ENCODE data around the gene WWOX. TPM values are rescaled to one million over a fixed set of nuclear protein-coding genes. Genes with fewer than 3 reads are reported as not detected.

The WWOX gene
- total RNA-seq, 5 donors from 2014 or later (not counting 1 experiment from before 2014, with no cell fraction given): 21.2 to 26.0 (median 22.6) TPM

GRCh38 chr16:78435260-78435659 is 335.8 kb downstream of the WWOX start:
- H3K27me3 ChIP-seq (replicated peaks in 1 of 2; ENCODE audit: control insufficient read depth in 2 of 2, extremely low read depth in 1 of 2, insufficient read depth in 2 of 2, low read length in 1 of 2): no peaks in the 10 kb centered on the region
- H3K4me3 Mint-ChIP-seq: no peak overlapping the region
- H3K27ac ChIP-seq (ENCODE audit: low read length): no peak overlapping the region
- H3K36me3 ChIP-seq (ENCODE audit: control insufficient read depth in 2 of 2, extremely low read depth in 1 of 2, insufficient read depth in 1 of 2, low read length in 1 of 2): no peaks in the 10 kb centered on the region
- H3K27ac Mint-ChIP-seq: no peak overlapping the region
- H3K9me3 Mint-ChIP-seq: peaks cover 0 to under 1% (median 0%) of the 10 kb centered on the region in 3 donors
- DNase-seq: no peak
- H3K4me1 Mint-ChIP-seq: no peaks in the 10 kb centered on the region
- ChIA-PET POLR2A (no interaction called here), CTCF (no interaction called here)
- H3K36me3 Mint-ChIP-seq: peaks cover 37% of the 10 kb centered on the region
- no peak for ATAC-seq (replicated peaks in 1 of 4)
- no peaks in the 10 kb centered on the region for H3K4me1 ChIP-seq (ENCODE audit: control insufficient read depth in 1 of 2, extremely low read depth in 1 of 2, insufficient read depth in 2 of 2, low read length in 2 of 2)
- 93% methylated on average over 4 of the region's 4 CpGs for WGBS (ENCODE audit: insufficient coverage)
- H3K9me3 ChIP-seq: no peaks in the 10 kb centered on the region
- no peak overlapping the region for H3K4me3 ChIP-seq (ENCODE audit: control insufficient read depth in 1 of 2, extremely low read depth in 1 of 2, low read length in 1 of 2)
- no peaks in the 10 kb centered on the region for H3K27me3 Mint-ChIP-seq

- Mint-ChIP-seq H3K9me3 (no peaks in the 10 kb centered on the region), H3K27ac (no peak overlapping the region), H3K4me1 (no peaks in the 10 kb centered on the region), H3K4me3 (no peak overlapping the region), H3K27me3 (no peaks in the 10 kb centered on the region), H3K36me3 (peaks cover 31% of the 10 kb centered on the region)
- no peak for ATAC-seq (replicated peaks in 1 of 4)
- ChIA-PET CTCF (no interaction called here), POLR2A (no interaction called here)
- Histone ChIP-seq H3K9me3 (no peaks in the 10 kb centered on the region), H3K36me3 (ENCODE audit: control insufficient read depth in 2 of 2, extremely low read depth in 1 of 2, insufficient read depth in 1 of 2, low read length in 1 of 2) (no peaks in the 10 kb centered on the region), H3K4me1 (ENCODE audit: control insufficient read depth in 1 of 2, extremely low read depth in 1 of 2, insufficient read depth in 2 of 2, low read length in 2 of 2) (no peaks in the 10 kb centered on the region), H3K27ac (ENCODE audit: low read length) (no peak overlapping the region), H3K4me3 (ENCODE audit: control insufficient read depth in 1 of 2, extremely low read depth in 1 of 2, low read length in 1 of 2) (no peak overlapping the region), H3K27me3 (replicated peaks in 1 of 2; ENCODE audit: control insufficient read depth in 2 of 2, extremely low read depth in 1 of 2, insufficient read depth in 2 of 2, low read length in 1 of 2) (no peaks in the 10 kb centered on the region)
- DNase-seq: no peak
- 88% methylated on average over 9 of the region's 10 CpGs for WGBS (ENCODE audit: insufficient coverage)
These were observed 336.6 kb downstream of the WWOX start for GRCh38 chr16:78436023-78436422.

- WGBS (ENCODE audit: insufficient coverage): 90% methylated on average over 2 of the region's 6 CpGs
- H3K4me1 ChIP-seq (ENCODE audit: control insufficient read depth in 1 of 2, extremely low read depth in 1 of 2, insufficient read depth in 2 of 2, low read length in 2 of 2): no peaks in the 10 kb centered on the region
- no peaks in the 10 kb centered on the region for H3K36me3 ChIP-seq (ENCODE audit: control insufficient read depth in 2 of 2, extremely low read depth in 1 of 2, insufficient read depth in 1 of 2, low read length in 1 of 2)
- H3K9me3 ChIP-seq: no peaks in the 10 kb centered on the region
- H3K27ac ChIP-seq (ENCODE audit: low read length): no peak overlapping the region
- DNase-seq (no peak), ATAC-seq (replicated peaks in 1 of 4) (no peak)
- no peaks in the 10 kb centered on the region for H3K9me3 Mint-ChIP-seq
- H3K4me3 ChIP-seq (ENCODE audit: control insufficient read depth in 1 of 2, extremely low read depth in 1 of 2, low read length in 1 of 2): no peak overlapping the region
- no peaks in the 10 kb centered on the region for H3K27me3 Mint-ChIP-seq
- H3K27ac Mint-ChIP-seq: no peak overlapping the region
- H3K36me3 Mint-ChIP-seq: peaks cover 34% of the 10 kb centered on the region
- no peaks in the 10 kb centered on the region for H3K27me3 ChIP-seq (replicated peaks in 1 of 2; ENCODE audit: control insufficient read depth in 2 of 2, extremely low read depth in 1 of 2, insufficient read depth in 2 of 2, low read length in 1 of 2)
- ChIA-PET CTCF (no interaction called here), POLR2A (no interaction called here)
- H3K4me1 Mint-ChIP-seq: no peaks in the 10 kb centered on the region
- no peak overlapping the region for H3K4me3 Mint-ChIP-seq
These were observed 337.4 kb downstream of the WWOX start for GRCh38 chr16:78436846-78437245.

- Mint-ChIP-seq H3K4me1 (no peaks in the 10 kb centered on the region), H3K27ac (no peak overlapping the region), H3K27me3 (no peaks in the 10 kb centered on the region), H3K36me3 (peaks cover 29% of the 10 kb centered on the region), H3K4me3 (no peak overlapping the region), H3K9me3 (no peaks in the 10 kb centered on the region)
- no peak overlapping the region for H3K4me3 ChIP-seq (ENCODE audit: control insufficient read depth in 1 of 2, extremely low read depth in 1 of 2, low read length in 1 of 2)
- CTCF ChIA-PET: no interaction called here
- ATAC-seq (replicated peaks in 1 of 4): no peak
- POLR2A ChIA-PET: no interaction called here
- peak in 19 of 35 experiments; percentile 0 to 46 (median 11) for DNase-seq
- H3K9me3 ChIP-seq: no peaks in the 10 kb centered on the region
- H3K27ac ChIP-seq (ENCODE audit: low read length): no peak overlapping the region
- no CpG with 5 or more reads among the region's 6 CpGs for WGBS (ENCODE audit: insufficient coverage)
- H3K4me1 ChIP-seq (ENCODE audit: control insufficient read depth in 1 of 2, extremely low read depth in 1 of 2, insufficient read depth in 2 of 2, low read length in 2 of 2): no peaks in the 10 kb centered on the region
- H3K27me3 ChIP-seq (replicated peaks in 1 of 2; ENCODE audit: control insufficient read depth in 2 of 2, extremely low read depth in 1 of 2, insufficient read depth in 2 of 2, low read length in 1 of 2): no peaks in the 10 kb centered on the region
- no peaks in the 10 kb centered on the region for H3K36me3 ChIP-seq (ENCODE audit: control insufficient read depth in 2 of 2, extremely low read depth in 1 of 2, insufficient read depth in 1 of 2, low read length in 1 of 2)
These were observed 338.0 kb downstream of the WWOX start for GRCh38 chr16:78437352-78437968.

- no peaks in the 10 kb centered on the region for H3K27me3 Mint-ChIP-seq
- ATAC-seq (replicated peaks in 1 of 4) (no peak), DNase-seq (no peak)
- ChIA-PET POLR2A (no interaction called here), CTCF (no interaction called here)
- no peaks in the 10 kb centered on the region for H3K9me3 ChIP-seq
- no peak overlapping the region for H3K27ac Mint-ChIP-seq
- no peaks in the 10 kb centered on the region for H3K4me1 ChIP-seq (ENCODE audit: control insufficient read depth in 1 of 2, extremely low read depth in 1 of 2, insufficient read depth in 2 of 2, low read length in 2 of 2)
- H3K9me3 Mint-ChIP-seq: no peaks in the 10 kb centered on the region
- no peak overlapping the region for H3K4me3 ChIP-seq (ENCODE audit: control insufficient read depth in 1 of 2, extremely low read depth in 1 of 2, low read length in 1 of 2)
- H3K4me3 Mint-ChIP-seq: no peak overlapping the region
- WGBS (ENCODE audit: insufficient coverage): 88% methylated on average over 4 of the region's 4 CpGs
- H3K36me3 ChIP-seq (ENCODE audit: control insufficient read depth in 2 of 2, extremely low read depth in 1 of 2, insufficient read depth in 1 of 2, low read length in 1 of 2): no peaks in the 10 kb centered on the region
- no peaks in the 10 kb centered on the region for H3K27me3 ChIP-seq (replicated peaks in 1 of 2; ENCODE audit: control insufficient read depth in 2 of 2, extremely low read depth in 1 of 2, insufficient read depth in 2 of 2, low read length in 1 of 2)
- no peak overlapping the region for H3K27ac ChIP-seq (ENCODE audit: low read length)
- peaks cover 22% of the 10 kb centered on the region for H3K36me3 Mint-ChIP-seq
- no peaks in the 10 kb centered on the region for H3K4me1 Mint-ChIP-seq
These were observed 338.8 kb downstream of the WWOX start for GRCh38 chr16:78438219-78438618.

GRCh38 chr16:78438632-78439031 is 339.2 kb downstream of the WWOX start:
- ChIA-PET CTCF (no interaction called here), POLR2A (no interaction called here)
- H3K9me3 ChIP-seq: no peaks in the 10 kb centered on the region
- 100% methylated on average over 6 of the region's 13 CpGs for WGBS (ENCODE audit: insufficient coverage)
- no peak overlapping the region for H3K4me3 ChIP-seq (ENCODE audit: control insufficient read depth in 1 of 2, extremely low read depth in 1 of 2, low read length in 1 of 2)
- Mint-ChIP-seq H3K4me1 (peaks cover 0 to 3% (median 2%) of the 10 kb centered on the region in 3 donors), H3K27me3 (no peaks in the 10 kb centered on the region), H3K4me3 (no peak overlapping the region), H3K9me3 (no peaks in the 10 kb centered on the region), H3K36me3 (peaks cover 18% of the 10 kb centered on the region), H3K27ac (no peak overlapping the region)
- ATAC-seq (replicated peaks in 1 of 4): no peak
- no peaks in the 10 kb centered on the region for H3K4me1 ChIP-seq (ENCODE audit: control insufficient read depth in 1 of 2, extremely low read depth in 1 of 2, insufficient read depth in 2 of 2, low read length in 2 of 2)
- no peak overlapping the region for H3K27ac ChIP-seq (ENCODE audit: low read length)
- no peaks in the 10 kb centered on the region for H3K27me3 ChIP-seq (replicated peaks in 1 of 2; ENCODE audit: control insufficient read depth in 2 of 2, extremely low read depth in 1 of 2, insufficient read depth in 2 of 2, low read length in 1 of 2)
- no peak for DNase-seq
- H3K36me3 ChIP-seq (ENCODE audit: control insufficient read depth in 2 of 2, extremely low read depth in 1 of 2, insufficient read depth in 1 of 2, low read length in 1 of 2): no peaks in the 10 kb centered on the region

- Histone ChIP-seq H3K4me3 (ENCODE audit: control insufficient read depth in 1 of 2, extremely low read depth in 1 of 2, low read length in 1 of 2) (no peak overlapping the region), H3K4me1 (ENCODE audit: control insufficient read depth in 1 of 2, extremely low read depth in 1 of 2, insufficient read depth in 2 of 2, low read length in 2 of 2) (no peaks in the 10 kb centered on the region), H3K27me3 (replicated peaks in 1 of 2; ENCODE audit: control insufficient read depth in 2 of 2, extremely low read depth in 1 of 2, insufficient read depth in 2 of 2, low read length in 1 of 2) (no peaks in the 10 kb centered on the region), H3K9me3 (no peaks in the 10 kb centered on the region), H3K36me3 (ENCODE audit: control insufficient read depth in 2 of 2, extremely low read depth in 1 of 2, insufficient read depth in 1 of 2, low read length in 1 of 2) (no peaks in the 10 kb centered on the region), H3K27ac (ENCODE audit: low read length) (no peak overlapping the region)
- 100% methylated on average over 1 of the region's 2 CpGs for WGBS (ENCODE audit: insufficient coverage)
- no peak for ATAC-seq (replicated peaks in 1 of 4)
- Mint-ChIP-seq H3K9me3 (no peaks in the 10 kb centered on the region), H3K27ac (no peak overlapping the region), H3K4me1 (peaks cover 0 to 6% (median 4%) of the 10 kb centered on the region in 3 donors), H3K36me3 (peaks cover 15% of the 10 kb centered on the region), H3K27me3 (no peaks in the 10 kb centered on the region), H3K4me3 (no peak overlapping the region)
- POLR2A ChIA-PET: no interaction called here
- DNase-seq: no peak
- CTCF ChIA-PET: interaction anchor here in 1 of 2 donors (0.6 kb wide), 1 partner anchor 102 kb away, joined by 3 read pairs; no protein-coding TSS in a partner anchor
These were observed 340.2 kb downstream of the WWOX start for GRCh38 chr16:78439646-78440045.
